ENCODE data around the gene EXOSC7.
"Not testable (repeated sequence)": the region's sequence is repeated elsewhere in the genome, so short reads cannot be mapped to it uniquely, and the experiment has no call there.

Gene EXOSC7

DNA sequence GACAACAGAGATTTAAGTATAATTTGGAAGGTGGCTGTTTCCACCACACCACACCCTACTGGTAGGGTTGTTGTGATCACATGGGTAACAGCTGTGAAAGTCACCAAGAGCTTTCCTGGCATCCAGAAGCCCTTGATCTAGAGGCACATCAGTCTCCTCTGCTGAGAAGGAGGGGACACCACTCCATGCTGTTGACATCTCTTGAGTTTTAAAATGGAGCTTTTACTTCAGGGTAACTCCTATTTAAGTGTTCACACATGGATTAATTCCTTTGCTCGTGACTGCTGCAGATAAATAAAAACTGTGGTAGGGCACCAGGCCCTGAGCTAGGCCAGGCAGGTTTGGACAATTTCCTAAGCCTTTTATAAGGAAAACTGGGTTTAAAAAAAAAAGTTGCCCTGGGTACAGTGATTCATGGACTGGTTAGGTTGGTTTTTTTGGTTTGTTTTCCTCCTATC, 7.5 kb downstream of the EXOSC7 start:
- no peak for ATAC-seq
- no peak for TF ChIP-seq ZC3H10 (CRISPR knock-in tag; IDR thresholded peaks at IDR 0.05)
- TF ChIP-seq, protein P1, sequence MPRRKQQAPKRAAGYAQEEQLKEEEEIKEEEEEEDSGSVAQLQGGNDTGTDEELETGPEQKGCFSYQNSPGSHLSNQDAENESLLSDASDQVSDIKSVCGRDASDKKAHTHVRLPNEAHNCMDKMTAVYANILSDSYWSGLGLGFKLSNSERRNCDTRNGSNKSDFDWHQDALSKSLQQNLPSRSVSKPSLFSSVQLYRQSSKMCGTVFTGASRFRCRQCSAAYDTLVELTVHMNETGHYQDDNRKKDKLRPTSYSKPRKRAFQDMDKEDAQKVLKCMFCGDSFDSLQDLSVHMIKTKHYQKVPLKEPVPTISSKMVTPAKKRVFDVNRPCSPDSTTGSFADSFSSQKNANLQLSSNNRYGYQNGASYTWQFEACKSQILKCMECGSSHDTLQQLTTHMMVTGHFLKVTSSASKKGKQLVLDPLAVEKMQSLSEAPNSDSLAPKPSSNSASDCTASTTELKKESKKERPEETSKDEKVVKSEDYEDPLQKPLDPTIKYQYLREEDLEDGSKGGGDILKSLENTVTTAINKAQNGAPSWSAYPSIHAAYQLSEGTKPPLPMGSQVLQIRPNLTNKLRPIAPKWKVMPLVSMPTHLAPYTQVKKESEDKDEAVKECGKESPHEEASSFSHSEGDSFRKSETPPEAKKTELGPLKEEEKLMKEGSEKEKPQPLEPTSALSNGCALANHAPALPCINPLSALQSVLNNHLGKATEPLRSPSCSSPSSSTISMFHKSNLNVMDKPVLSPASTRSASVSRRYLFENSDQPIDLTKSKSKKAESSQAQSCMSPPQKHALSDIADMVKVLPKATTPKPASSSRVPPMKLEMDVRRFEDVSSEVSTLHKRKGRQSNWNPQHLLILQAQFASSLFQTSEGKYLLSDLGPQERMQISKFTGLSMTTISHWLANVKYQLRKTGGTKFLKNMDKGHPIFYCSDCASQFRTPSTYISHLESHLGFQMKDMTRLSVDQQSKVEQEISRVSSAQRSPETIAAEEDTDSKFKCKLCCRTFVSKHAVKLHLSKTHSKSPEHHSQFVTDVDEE (CRISPR knock-in tag; IDR thresholded peaks at IDR 0.05), result no peak
- TF ChIP-seq CSDC2 (CRISPR knock-in tag; IDR thresholded peaks at IDR 0.05), result no peak
- no peak for TF ChIP-seq TCF4 (CRISPR knock-in tag; IDR thresholded peaks at IDR 0.05; ENCODE audit: borderline replicate concordance)
- TF ChIP-seq ZNF70 (CRISPR knock-in tag; IDR thresholded peaks at IDR 0.05), result no peak
- no peak for TF ChIP-seq ZFP30 (CRISPR knock-in tag; IDR thresholded peaks at IDR 0.05)
- TF ChIP-seq SNAI2 (CRISPR knock-in tag; IDR thresholded peaks at IDR 0.05), result no peak
- TF ChIP-seq ZFP3 (CRISPR knock-in tag; IDR thresholded peaks at IDR 0.05), result no peak
- TF ChIP-seq ARNTL (CRISPR knock-in tag; IDR thresholded peaks at IDR 0.05; ENCODE audit: borderline replicate concordance, low read depth), result no peak
- TF ChIP-seq, protein P2, sequence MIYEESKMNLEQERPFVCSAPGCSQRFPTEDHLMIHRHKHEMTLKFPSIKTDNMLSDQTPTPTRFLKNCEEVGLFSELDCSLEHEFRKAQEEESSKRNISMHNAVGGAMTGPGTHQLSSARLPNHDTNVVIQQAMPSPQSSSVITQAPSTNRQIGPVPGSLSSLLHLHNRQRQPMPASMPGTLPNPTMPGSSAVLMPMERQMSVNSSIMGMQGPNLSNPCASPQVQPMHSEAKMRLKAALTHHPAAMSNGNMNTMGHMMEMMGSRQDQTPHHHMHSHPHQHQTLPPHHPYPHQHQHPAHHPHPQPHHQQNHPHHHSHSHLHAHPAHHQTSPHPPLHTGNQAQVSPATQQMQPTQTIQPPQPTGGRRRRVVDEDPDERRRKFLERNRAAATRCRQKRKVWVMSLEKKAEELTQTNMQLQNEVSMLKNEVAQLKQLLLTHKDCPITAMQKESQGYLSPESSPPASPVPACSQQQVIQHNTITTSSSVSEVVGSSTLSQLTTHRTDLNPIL (CRISPR knock-in tag; IDR thresholded peaks at IDR 0.05; ENCODE audit: low read depth), result no peak
- no peak for TF ChIP-seq TOX (CRISPR knock-in tag; IDR thresholded peaks at IDR 0.05; ENCODE audit: borderline replicate concordance)
- TF ChIP-seq GLIS3 (CRISPR knock-in tag; IDR thresholded peaks at IDR 0.05), result no peak
- TF ChIP-seq BACH2 (CRISPR knock-in tag; IDR thresholded peaks at IDR 0.05; ENCODE audit: borderline replicate concordance), result no peak
- TF ChIP-seq, protein P3, sequence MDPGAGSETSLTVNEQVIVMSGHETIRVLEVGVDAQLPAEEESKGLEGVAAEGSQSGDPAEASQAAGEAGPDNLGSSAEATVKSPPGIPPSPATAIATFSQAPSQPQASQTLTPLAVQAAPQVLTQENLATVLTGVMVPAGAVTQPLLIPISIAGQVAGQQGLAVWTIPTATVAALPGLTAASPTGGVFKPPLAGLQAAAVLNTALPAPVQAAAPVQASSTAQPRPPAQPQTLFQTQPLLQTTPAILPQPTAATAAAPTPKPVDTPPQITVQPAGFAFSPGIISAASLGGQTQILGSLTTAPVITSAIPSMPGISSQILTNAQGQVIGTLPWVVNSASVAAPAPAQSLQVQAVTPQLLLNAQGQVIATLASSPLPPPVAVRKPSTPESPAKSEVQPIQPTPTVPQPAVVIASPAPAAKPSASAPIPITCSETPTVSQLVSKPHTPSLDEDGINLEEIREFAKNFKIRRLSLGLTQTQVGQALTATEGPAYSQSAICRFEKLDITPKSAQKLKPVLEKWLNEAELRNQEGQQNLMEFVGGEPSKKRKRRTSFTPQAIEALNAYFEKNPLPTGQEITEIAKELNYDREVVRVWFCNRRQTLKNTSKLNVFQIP (CRISPR knock-in tag; IDR thresholded peaks at IDR 0.05; ENCODE audit: borderline replicate concordance, low read depth), result no peak
- TF ChIP-seq, protein P4, sequence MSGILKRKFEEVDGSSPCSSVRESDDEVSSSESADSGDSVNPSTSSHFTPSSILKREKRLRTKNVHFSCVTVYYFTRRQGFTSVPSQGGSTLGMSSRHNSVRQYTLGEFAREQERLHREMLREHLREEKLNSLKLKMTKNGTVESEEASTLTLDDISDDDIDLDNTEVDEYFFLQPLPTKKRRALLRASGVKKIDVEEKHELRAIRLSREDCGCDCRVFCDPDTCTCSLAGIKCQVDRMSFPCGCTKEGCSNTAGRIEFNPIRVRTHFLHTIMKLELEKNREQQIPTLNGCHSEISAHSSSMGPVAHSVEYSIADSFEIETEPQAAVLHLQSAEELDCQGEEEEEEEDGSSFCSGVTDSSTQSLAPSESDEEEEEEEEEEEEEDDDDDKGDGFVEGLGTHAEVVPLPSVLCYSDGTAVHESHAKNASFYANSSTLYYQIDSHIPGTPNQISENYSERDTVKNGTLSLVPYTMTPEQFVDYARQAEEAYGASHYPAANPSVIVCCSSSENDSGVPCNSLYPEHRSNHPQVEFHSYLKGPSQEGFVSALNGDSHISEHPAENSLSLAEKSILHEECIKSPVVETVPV (CRISPR knock-in tag; IDR thresholded peaks at IDR 0.05), result no peak
- no peak for TF ChIP-seq ISL1 (CRISPR knock-in tag; IDR thresholded peaks at IDR 0.05)
- TF ChIP-seq ZNF565 (CRISPR knock-in tag; conservative IDR thresholded peaks at IDR 0.05; ENCODE audit: low read depth), result no peak
- TF ChIP-seq OSR1 (CRISPR knock-in tag; IDR thresholded peaks at IDR 0.05), result no peak
- no peak for TF ChIP-seq PPARA (CRISPR knock-in tag; IDR thresholded peaks at IDR 0.05; ENCODE audit: borderline replicate concordance)
- no peak for TF ChIP-seq RARB (CRISPR knock-in tag; IDR thresholded peaks at IDR 0.05)

DNA sequence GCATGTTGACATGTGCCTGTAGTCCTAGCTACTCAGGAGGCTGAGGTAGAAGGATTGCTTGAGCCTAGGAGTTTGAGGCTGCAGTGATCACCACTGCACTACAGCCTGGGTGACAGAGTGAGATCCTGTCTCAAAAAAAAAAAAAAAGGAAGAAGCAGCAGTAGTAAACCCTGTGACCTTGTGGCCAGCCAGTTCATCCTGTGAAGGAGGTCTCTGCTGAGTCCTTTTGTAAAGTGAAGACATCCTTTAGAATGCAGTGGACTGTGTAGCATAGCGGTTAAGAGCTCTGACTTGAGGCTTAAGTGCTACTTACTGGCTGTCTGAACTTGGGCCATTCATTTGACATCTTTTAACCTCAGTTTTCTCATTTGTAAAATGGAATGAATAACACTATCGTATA, 8.3 kb downstream of the EXOSC7 start:
- TF ChIP-seq, protein P2 (CRISPR knock-in tag; IDR thresholded peaks at IDR 0.05; ENCODE audit: low read depth), result no peak
- TF ChIP-seq ZFP3 (CRISPR knock-in tag; IDR thresholded peaks at IDR 0.05), result no peak
- TF ChIP-seq, protein P3 (CRISPR knock-in tag; IDR thresholded peaks at IDR 0.05; ENCODE audit: borderline replicate concordance, low read depth), result no peak
- no peak for TF ChIP-seq TOX (CRISPR knock-in tag; IDR thresholded peaks at IDR 0.05; ENCODE audit: borderline replicate concordance)
- TF ChIP-seq ZFP30 (CRISPR knock-in tag; IDR thresholded peaks at IDR 0.05), result no peak
- ATAC-seq, result no peak

DNA sequence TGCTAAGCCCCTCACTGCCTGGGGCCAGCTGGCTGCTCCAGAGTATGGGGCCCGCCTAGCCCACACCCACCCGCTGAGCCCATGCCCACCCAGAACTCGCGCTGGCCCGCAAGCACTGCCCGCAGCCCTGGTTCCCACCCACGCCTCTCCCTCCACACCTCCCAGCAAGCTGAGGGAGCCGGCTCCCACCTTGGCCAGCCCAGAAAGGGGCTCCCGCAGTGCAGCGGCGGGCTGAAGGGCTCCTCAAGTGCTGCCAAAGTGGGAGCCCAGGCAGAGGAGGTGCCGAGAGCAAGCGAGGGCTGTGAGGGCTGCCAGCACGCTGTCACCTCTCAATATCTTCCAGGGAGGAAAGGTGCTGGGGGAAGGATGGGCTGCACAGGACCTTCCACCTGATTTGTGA, 10.3 kb downstream of the EXOSC7 start:
- not testable (repeated sequence) for ATAC-seq
